ENCODE results near the gene GNAO1.
A peak's percentile ranks its signal among the peaks of the same experiment; 100 is the strongest.

Gene GNAO1

GRCh38 chr16:56190677-56191155, 573 bp upstream of the GNAO1 start:
- H3K4me3 ChIP-seq (ENCODE audit: low read length): peak overlapping the region; percentile 73
- H3K9ac ChIP-seq (ENCODE audit: low read length): peak overlapping the region; percentile 29
- peaks cover 30% of the 10 kb centered on the region for H3K4me1 ChIP-seq (ENCODE audit: control insufficient read depth, low read depth, low read length)
- no peak overlapping the region for H3K27ac ChIP-seq (ENCODE audit: low read length)
- H3K9me3 ChIP-seq (ENCODE audit: control insufficient read depth, low read depth, low read length): no peaks in the 10 kb centered on the region
- no peaks in the 10 kb centered on the region for H3K36me3 ChIP-seq (ENCODE audit: control insufficient read depth, low read depth, low read length)
- H3K27me3 ChIP-seq (ENCODE audit: control insufficient read depth, insufficient read depth, low read length): peaks cover 50% of the 10 kb centered on the region

GRCh38 chr16:56191835-56192634, 746 bp downstream of the GNAO1 start:
- Histone ChIP-seq H3K9me3 (ENCODE audit: control insufficient read depth, low read depth, low read length) (no peaks in the 10 kb centered on the region), H3K9ac (ENCODE audit: low read length) (peak overlapping the region; percentile 13), H3K4me3 (ENCODE audit: low read length) (peak overlapping the region; percentile 74), H3K36me3 (ENCODE audit: control insufficient read depth, low read depth, low read length) (no peaks in the 10 kb centered on the region), H3K4me1 (ENCODE audit: control insufficient read depth, low read depth, low read length) (peaks cover 35% of the 10 kb centered on the region), H3K27me3 (ENCODE audit: control insufficient read depth, insufficient read depth, low read length) (peaks cover 50% of the 10 kb centered on the region), H3K27ac (ENCODE audit: low read length) (no peak overlapping the region)

- no peak overlapping the region for H3K27ac ChIP-seq (ENCODE audit: low read length)
Observed at GRCh38 chr16:56192635-56192945, 1.3 kb downstream of the GNAO1 start.

GRCh38 chr16:56192986-56193945, 2.0 kb downstream of the GNAO1 start:
- Histone ChIP-seq H3K27ac (ENCODE audit: low read length) (no peak overlapping the region), H3K9ac (ENCODE audit: low read length) (no peak overlapping the region), H3K4me3 (ENCODE audit: low read length) (peak overlapping the region; percentile 74), H3K9me3 (ENCODE audit: control insufficient read depth, low read depth, low read length) (no peaks in the 10 kb centered on the region), H3K27me3 (ENCODE audit: control insufficient read depth, insufficient read depth, low read length) (peaks cover 49% of the 10 kb centered on the region), H3K36me3 (ENCODE audit: control insufficient read depth, low read depth, low read length) (no peaks in the 10 kb centered on the region), H3K4me1 (ENCODE audit: control insufficient read depth, low read depth, low read length) (peaks cover 47% of the 10 kb centered on the region)

More at GRCh38 chr16:56192635-56192945, 1.3 kb downstream of the GNAO1 start:
- H3K27me3 ChIP-seq (ENCODE audit: control insufficient read depth, insufficient read depth, low read length): peaks cover 50% of the 10 kb centered on the region
- H3K36me3 ChIP-seq (ENCODE audit: control insufficient read depth, low read depth, low read length): no peaks in the 10 kb centered on the region
- H3K9ac ChIP-seq (ENCODE audit: low read length): no peak overlapping the region
- peak overlapping the region; percentile 74 for H3K4me3 ChIP-seq (ENCODE audit: low read length)
- H3K4me1 ChIP-seq (ENCODE audit: control insufficient read depth, low read depth, low read length): peaks cover 40% of the 10 kb centered on the region
- no peaks in the 10 kb centered on the region for H3K9me3 ChIP-seq (ENCODE audit: control insufficient read depth, low read depth, low read length)

GRCh38 chr16:56193951-56194726, 2.9 kb downstream of the GNAO1 start:
- Histone ChIP-seq H3K4me1 (ENCODE audit: control insufficient read depth, low read depth, low read length) (peaks cover 46% of the 10 kb centered on the region), H3K36me3 (ENCODE audit: control insufficient read depth, low read depth, low read length) (no peaks in the 10 kb centered on the region), H3K27ac (ENCODE audit: low read length) (no peak overlapping the region), H3K9me3 (ENCODE audit: control insufficient read depth, low read depth, low read length) (no peaks in the 10 kb centered on the region), H3K9ac (ENCODE audit: low read length) (no peak overlapping the region), H3K4me3 (ENCODE audit: low read length) (peak overlapping the region; percentile 74), H3K27me3 (ENCODE audit: control insufficient read depth, insufficient read depth, low read length) (peaks cover 41% of the 10 kb centered on the region)

GRCh38 chr16:56195151-56195550, 3.9 kb downstream of the GNAO1 start:
- H3K27ac ChIP-seq (ENCODE audit: low read length): no peak overlapping the region
- peaks cover 35% of the 10 kb centered on the region for H3K4me1 ChIP-seq (ENCODE audit: control insufficient read depth, low read depth, low read length)
- no peaks in the 10 kb centered on the region for H3K9me3 ChIP-seq (ENCODE audit: control insufficient read depth, low read depth, low read length)
- H3K36me3 ChIP-seq (ENCODE audit: control insufficient read depth, low read depth, low read length): no peaks in the 10 kb centered on the region
- no peak overlapping the region for H3K4me3 ChIP-seq (ENCODE audit: low read length)
- H3K9ac ChIP-seq (ENCODE audit: low read length): no peak overlapping the region
- H3K27me3 ChIP-seq (ENCODE audit: control insufficient read depth, insufficient read depth, low read length): peaks cover 31% of the 10 kb centered on the region

GRCh38 chr16:56196381-56196780, 5.1 kb downstream of the GNAO1 start:
- Histone ChIP-seq H3K9ac (ENCODE audit: low read length) (no peak overlapping the region), H3K4me1 (ENCODE audit: control insufficient read depth, low read depth, low read length) (peaks cover 35% of the 10 kb centered on the region), H3K27me3 (ENCODE audit: control insufficient read depth, insufficient read depth, low read length) (peaks cover 24% of the 10 kb centered on the region), H3K9me3 (ENCODE audit: control insufficient read depth, low read depth, low read length) (no peaks in the 10 kb centered on the region), H3K4me3 (ENCODE audit: low read length) (no peak overlapping the region), H3K27ac (ENCODE audit: low read length) (no peak overlapping the region), H3K36me3 (ENCODE audit: control insufficient read depth, low read depth, low read length) (no peaks in the 10 kb centered on the region)

- Histone ChIP-seq H3K4me1 (ENCODE audit: control insufficient read depth, low read depth, low read length) (peaks cover 35% of the 10 kb centered on the region), H3K27me3 (ENCODE audit: control insufficient read depth, insufficient read depth, low read length) (peaks cover 18% of the 10 kb centered on the region), H3K4me3 (ENCODE audit: low read length) (no peak overlapping the region), H3K27ac (ENCODE audit: low read length) (no peak overlapping the region), H3K9me3 (ENCODE audit: control insufficient read depth, low read depth, low read length) (no peaks in the 10 kb centered on the region), H3K9ac (ENCODE audit: low read length) (peak overlapping the region; percentile 1), H3K36me3 (ENCODE audit: control insufficient read depth, low read depth, low read length) (no peaks in the 10 kb centered on the region)
Observed at GRCh38 chr16:56197192-56197992, 6.1 kb downstream of the GNAO1 start.

GRCh38 chr16:56198006-56198754, 6.9 kb downstream of the GNAO1 start:
- Histone ChIP-seq H3K27ac (ENCODE audit: low read length) (no peak overlapping the region), H3K9ac (ENCODE audit: low read length) (peak overlapping the region; percentile 1), H3K36me3 (ENCODE audit: control insufficient read depth, low read depth, low read length) (no peaks in the 10 kb centered on the region), H3K4me1 (ENCODE audit: control insufficient read depth, low read depth, low read length) (peaks cover 28% of the 10 kb centered on the region), H3K4me3 (ENCODE audit: low read length) (no peak overlapping the region), H3K9me3 (ENCODE audit: control insufficient read depth, low read depth, low read length) (no peaks in the 10 kb centered on the region), H3K27me3 (ENCODE audit: control insufficient read depth, insufficient read depth, low read length) (peaks cover 10% of the 10 kb centered on the region)

- Histone ChIP-seq H3K27me3 (ENCODE audit: control insufficient read depth, insufficient read depth, low read length) (peaks cover 4% of the 10 kb centered on the region), H3K9me3 (ENCODE audit: control insufficient read depth, low read depth, low read length) (no peaks in the 10 kb centered on the region), H3K4me3 (ENCODE audit: low read length) (no peak overlapping the region), H3K4me1 (ENCODE audit: control insufficient read depth, low read depth, low read length) (peaks cover 22% of the 10 kb centered on the region), H3K9ac (ENCODE audit: low read length) (no peak overlapping the region), H3K36me3 (ENCODE audit: control insufficient read depth, low read depth, low read length) (no peaks in the 10 kb centered on the region), H3K27ac (ENCODE audit: low read length) (no peak overlapping the region)
Observed at GRCh38 chr16:56198755-56199114, 7.4 kb downstream of the GNAO1 start.

All from iPS-18a (cell line).